Osteoblast (primary cell): ENCODE results near the gene SLIT3. TPM values are rescaled to one million over a fixed set of nuclear protein-coding genes. Genes with fewer than 3 reads are reported as not detected.

Experiments used
- DNase-seq: peaks from one replicate; pipeline ENCODE4 v3.0.0; 2011; ENCODE audit warnings: low spot score, mixed read lengths; ENCODE audit not compliant: insufficient read length; ENCODE audit errors: missing footprints
- H2AFZ ChIP-seq: 2 replicates; pipeline ENCODE4 v1.6.0; 2011; ENCODE audit warnings: mild to moderate bottlenecking, low read length
- H3K27ac ChIP-seq: 2 replicates; pipeline ENCODE4 v1.5.1; 2011; ENCODE audit warnings: mild to moderate bottlenecking, low read depth, low read length, moderate library complexity
- H3K27me3 ChIP-seq: 2 replicates; pipeline ENCODE4 v1.6.0; 2012; ENCODE audit warnings: mild to moderate bottlenecking, control low read depth, inconsistent platforms, low read length, moderate library complexity; ENCODE audit not compliant: insufficient read depth
- H3K36me3 ChIP-seq: 2 replicates; pipeline ENCODE4 v1.5.1; 2011; ENCODE audit warnings: mild to moderate bottlenecking, low read length, control low read depth, moderate library complexity; ENCODE audit not compliant: insufficient read depth
- H3K4me1 ChIP-seq: 2 replicates; pipeline ENCODE4 v1.5.1; 2011; ENCODE audit warnings: mild to moderate bottlenecking, low read length, control low read depth, moderate library complexity; ENCODE audit not compliant: insufficient read depth
- H3K4me2 ChIP-seq: 2 replicates; pipeline ENCODE4 v1.6.0; 2011; ENCODE audit warnings: mild to moderate bottlenecking, low read length; ENCODE audit not compliant: insufficient read depth
- H3K4me3 ChIP-seq: fragments of 200-600 bp; sonication (generic); 3 replicates; pipeline ENCODE4 v1.5.1; 2012; ENCODE audit warnings: mild to moderate bottlenecking, low read length, inconsistent platforms; ENCODE audit not compliant: insufficient read depth
- H3K79me2 ChIP-seq: 2 replicates; pipeline ENCODE4 v1.6.0; 2012; ENCODE audit warnings: mild to moderate bottlenecking, low read length, control low read depth, inconsistent platforms; ENCODE audit not compliant: insufficient read depth
- H3K9me3 ChIP-seq: 2 replicates; pipeline ENCODE4 v1.5.1; 2011; ENCODE audit warnings: low read depth, low read length, control low read depth
- H4K20me1 ChIP-seq: 2 replicates; pipeline ENCODE4 v1.6.0; 2012; ENCODE audit warnings: mild to moderate bottlenecking, low read length, control low read depth; ENCODE audit not compliant: insufficient read depth
- CTCF ChIP-seq: IDR thresholded peaks from 2 replicates; pipeline ENCODE4 v1.5.1; 2011; ENCODE audit warnings: mild to moderate bottlenecking, low read depth, low read length, moderate library complexity; ENCODE audit errors: extremely low read depth
- total RNA-seq: library from RNA; depleted of rRNA; stranded (reverse); fragments of >200 nt; gene quantifications from 2 replicates; pipeline ENCODE4 v1.2.3, GENCODE V29; 2012

Gene SLIT3
- total RNA-seq, 1 donor, result 37.6 TPM

GRCh38 chr5:169185626-169186025, 115.3 kb downstream of the SLIT3 start:
- Histone ChIP-seq H3K79me2 (no peaks in the 10 kb centered on the region), H3K27me3 (no peaks in the 10 kb centered on the region), H3K4me3 (no peak overlapping the region), H2AFZ (no peak overlapping the region), H3K36me3 (no peaks in the 10 kb centered on the region), H3K4me2 (no peak overlapping the region), H4K20me1 (no peaks in the 10 kb centered on the region), H3K9me3 (no peaks in the 10 kb centered on the region), H3K27ac (no peak overlapping the region), H3K4me1 (peaks cover 11% of the 10 kb centered on the region)
- no peak for TF ChIP-seq CTCF
- no peak for DNase-seq

- Histone ChIP-seq H3K4me2 (no peak overlapping the region), H2AFZ (no peak overlapping the region), H3K4me1 (peaks cover 11% of the 10 kb centered on the region), H3K9me3 (no peaks in the 10 kb centered on the region), H3K79me2 (no peaks in the 10 kb centered on the region), H3K27ac (no peak overlapping the region), H3K27me3 (no peaks in the 10 kb centered on the region), H3K4me3 (no peak overlapping the region), H3K36me3 (no peaks in the 10 kb centered on the region), H4K20me1 (no peaks in the 10 kb centered on the region)
- no peak for DNase-seq
- TF ChIP-seq CTCF, result no peak
These were observed 117.4 kb downstream of the SLIT3 start for GRCh38 chr5:169183576-169183975.

GRCh38 chr5:169182797-169183196, 118.1 kb downstream of the SLIT3 start:
- no peak for DNase-seq
- Histone ChIP-seq H4K20me1 (no peaks in the 10 kb centered on the region), H3K4me1 (peaks cover 11% of the 10 kb centered on the region), H3K27ac (no peak overlapping the region), H3K27me3 (no peaks in the 10 kb centered on the region), H3K4me2 (no peak overlapping the region), H2AFZ (no peak overlapping the region), H3K9me3 (no peaks in the 10 kb centered on the region), H3K79me2 (no peaks in the 10 kb centered on the region), H3K36me3 (no peaks in the 10 kb centered on the region), H3K4me3 (no peak overlapping the region)
- no peak for TF ChIP-seq CTCF

GRCh38 chr5:169181814-169182213, 119.1 kb downstream of the SLIT3 start:
- Histone ChIP-seq H3K9me3 (no peaks in the 10 kb centered on the region), H3K4me2 (peak overlapping the region; percentile 2), H3K36me3 (no peaks in the 10 kb centered on the region), H4K20me1 (no peaks in the 10 kb centered on the region), H3K4me3 (no peak overlapping the region), H3K79me2 (no peaks in the 10 kb centered on the region), H3K27me3 (no peaks in the 10 kb centered on the region), H3K4me1 (peaks cover 11% of the 10 kb centered on the region), H3K27ac (no peak overlapping the region), H2AFZ (no peak overlapping the region)
- DNase-seq, result no peak
- no peak for TF ChIP-seq CTCF
